ENCODE results near the gene OR2T29.
"Not testable (repeated sequence)": the region's sequence is repeated elsewhere in the genome, so short reads cannot be mapped to it uniquely, and the experiment has no call there.

The OR2T29 gene

GRCh38 chr1:248592655-248593054, 30.1 kb upstream of the OR2T29 start:
- no peak for DNase-seq (ENCODE audit: extremely low spot score)
- no peak for TF ChIP-seq CTCF (IDR thresholded peaks at IDR 0.05; ENCODE audit: control extremely low read depth, extremely low read depth, low read depth, missing control alignments)
- ChIA-PET CTCF (no interaction called here), POLR2A (no interaction called here)

GRCh38 chr1:248590055-248590454, 27.5 kb upstream of the OR2T29 start:
- CTCF ChIA-PET, result interaction anchor here (1.5 kb wide), 1 partner anchor 14 kb away, joined by 4 read pairs; no protein-coding TSS in a partner anchor
- POLR2A ChIA-PET, result no interaction called here
- no peak for DNase-seq (ENCODE audit: extremely low spot score)
- TF ChIP-seq CTCF (IDR thresholded peaks at IDR 0.05; ENCODE audit: control extremely low read depth, extremely low read depth, low read depth, missing control alignments), result no peak

- ChIA-PET CTCF (interaction anchor here (1.5 kb wide), 1 partner anchor 15 kb away, joined by 4 read pairs; no protein-coding TSS in a partner anchor), POLR2A (no interaction called here)
- no peak for TF ChIP-seq CTCF (IDR thresholded peaks at IDR 0.05; ENCODE audit: control extremely low read depth, extremely low read depth, low read depth, missing control alignments)
- no peak for DNase-seq (ENCODE audit: extremely low spot score)
Observed at GRCh38 chr1:248589334-248589733, 26.8 kb upstream of the OR2T29 start.

- TF ChIP-seq CTCF (IDR thresholded peaks at IDR 0.05; ENCODE audit: control extremely low read depth, extremely low read depth, low read depth, missing control alignments), result no peak
- ChIA-PET POLR2A (no interaction called here), CTCF (no interaction called here)
- DNase-seq (ENCODE audit: extremely low spot score), result no peak
Observed at GRCh38 chr1:248585266-248585665, 22.7 kb upstream of the OR2T29 start.

- no peak for TF ChIP-seq CTCF (IDR thresholded peaks at IDR 0.05; ENCODE audit: control extremely low read depth, extremely low read depth, low read depth, missing control alignments)
- DNase-seq (ENCODE audit: extremely low spot score), result no peak
- POLR2A ChIA-PET, result no interaction called here
- CTCF ChIA-PET, result no interaction called here
Observed at GRCh38 chr1:248576260-248576980, 13.8 kb upstream of the OR2T29 start.

- POLR2A ChIA-PET, result not testable (repeated sequence)
Observed at GRCh38 chr1:248574657-248575056, 12.1 kb upstream of the OR2T29 start, which contains the start of gene OR2T34. Gene OR2T34 (minus strand): TSS chr1:248574757. CDS start chr1:248574757, 0 bp downstream.

GRCh38 chr1:248573856-248574255, 11.3 kb upstream of the OR2T29 start:
- DNase-seq (ENCODE audit: extremely low spot score); CTCF ChIA-PET; POLR2A ChIA-PET: not testable (repeated sequence)

More at GRCh38 chr1:248574657-248575056, 12.1 kb upstream of the OR2T29 start, which contains the start of gene OR2T34:
- DNase-seq (ENCODE audit: extremely low spot score); CTCF ChIA-PET: not testable (repeated sequence)

GRCh38 chr1:248572049-248572448, 9.5 kb upstream of the OR2T29 start:
- POLR2A ChIA-PET; DNase-seq (ENCODE audit: extremely low spot score); CTCF ChIA-PET: not testable (repeated sequence)

GRCh38 chr1:248570811-248571210, 8.2 kb upstream of the OR2T29 start:
- DNase-seq (ENCODE audit: extremely low spot score); POLR2A ChIA-PET; CTCF ChIA-PET: not testable (repeated sequence)

- POLR2A ChIA-PET; DNase-seq (ENCODE audit: extremely low spot score); CTCF ChIA-PET: not testable (repeated sequence)
Observed at GRCh38 chr1:248569049-248569448, 6.5 kb upstream of the OR2T29 start.

GRCh38 chr1:248565530-248566373, 3.2 kb upstream of the OR2T29 start:
- CTCF ChIA-PET; DNase-seq (ENCODE audit: extremely low spot score): not testable (repeated sequence)

GRCh38 chr1:248551027-248551426, 11.5 kb downstream of the OR2T29 start:
- POLR2A ChIA-PET; CTCF ChIA-PET; DNase-seq (ENCODE audit: extremely low spot score): not testable (repeated sequence)

More at GRCh38 chr1:248565530-248566373, 3.2 kb upstream of the OR2T29 start:
- POLR2A ChIA-PET, result not testable (repeated sequence)
